ENCODE measurements around the gene DCD.

DNA sequence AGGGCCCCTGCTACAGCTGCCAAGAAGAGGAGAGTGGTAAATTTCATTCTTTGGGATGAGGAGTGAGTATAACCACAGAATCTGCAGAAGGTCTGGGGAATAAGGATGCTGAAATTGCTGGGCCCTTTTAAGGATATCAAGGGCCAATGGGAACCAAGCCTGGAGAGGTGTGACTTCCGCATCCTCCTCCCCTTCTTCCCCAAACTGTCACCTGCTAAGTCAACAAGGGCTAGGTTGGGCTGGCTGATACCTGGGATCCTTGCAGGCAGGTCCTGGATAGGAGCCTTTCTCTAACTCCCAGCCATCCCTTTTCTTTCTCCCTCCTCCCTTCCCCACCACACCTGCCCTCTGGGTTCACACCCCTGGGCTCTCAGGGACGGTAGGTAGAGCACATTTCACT lies 13.4 kb downstream of the DCD start, which contains the start of gene LACRT:
- no peak for TF ChIP-seq SP1 (IDR thresholded peaks at IDR 0.05)
- no peak for TF ChIP-seq FOXK2 (IDR thresholded peaks at IDR 0.05)
- TF ChIP-seq FOXM1 (IDR thresholded peaks at IDR 0.05; ENCODE audit: borderline replicate concordance), result no peak
- no peak for TF ChIP-seq BHLHE40 (IDR thresholded peaks at IDR 0.05; ENCODE audit: borderline replicate concordance)
- TF ChIP-seq, protein P1, sequence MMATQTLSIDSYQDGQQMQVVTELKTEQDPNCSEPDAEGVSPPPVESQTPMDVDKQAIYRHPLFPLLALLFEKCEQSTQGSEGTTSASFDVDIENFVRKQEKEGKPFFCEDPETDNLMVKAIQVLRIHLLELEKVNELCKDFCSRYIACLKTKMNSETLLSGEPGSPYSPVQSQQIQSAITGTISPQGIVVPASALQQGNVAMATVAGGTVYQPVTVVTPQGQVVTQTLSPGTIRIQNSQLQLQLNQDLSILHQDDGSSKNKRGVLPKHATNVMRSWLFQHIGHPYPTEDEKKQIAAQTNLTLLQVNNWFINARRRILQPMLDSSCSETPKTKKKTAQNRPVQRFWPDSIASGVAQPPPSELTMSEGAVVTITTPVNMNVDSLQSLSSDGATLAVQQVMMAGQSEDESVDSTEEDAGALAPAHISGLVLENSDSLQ (IDR thresholded peaks at IDR 0.05), result no peak
- no peak for TF ChIP-seq HDGF (IDR thresholded peaks at IDR 0.05; ENCODE audit: borderline replicate concordance)
- no peak for TF ChIP-seq CTBP1 (IDR thresholded peaks at IDR 0.05; ENCODE audit: borderline replicate concordance)
